A172 (cell line): ENCODE measurements around the gene FGF12. TPM values are rescaled to one million over a fixed set of nuclear protein-coding genes. Genes with fewer than 3 reads are reported as not detected.
A peak's percentile ranks its signal among the peaks of the same experiment; 100 is the strongest.

Experiments
- DNase-seq: peaks from one replicate; pipeline ENCODE4 v3.0.0-alpha.2; 2015; ENCODE audit warnings: low spot score
- total RNA-seq: library from RNA; depleted of rRNA; stranded (reverse); fragments of >200 nt; shearing (Covaris generic); gene quantifications from 2 replicates; pipeline ENCODE4 v1.2.3, GENCODE V29; 2014

Gene FGF12
- total RNA-seq, 1 experiment from 2014 or later, result 4.3 TPM

DNA sequence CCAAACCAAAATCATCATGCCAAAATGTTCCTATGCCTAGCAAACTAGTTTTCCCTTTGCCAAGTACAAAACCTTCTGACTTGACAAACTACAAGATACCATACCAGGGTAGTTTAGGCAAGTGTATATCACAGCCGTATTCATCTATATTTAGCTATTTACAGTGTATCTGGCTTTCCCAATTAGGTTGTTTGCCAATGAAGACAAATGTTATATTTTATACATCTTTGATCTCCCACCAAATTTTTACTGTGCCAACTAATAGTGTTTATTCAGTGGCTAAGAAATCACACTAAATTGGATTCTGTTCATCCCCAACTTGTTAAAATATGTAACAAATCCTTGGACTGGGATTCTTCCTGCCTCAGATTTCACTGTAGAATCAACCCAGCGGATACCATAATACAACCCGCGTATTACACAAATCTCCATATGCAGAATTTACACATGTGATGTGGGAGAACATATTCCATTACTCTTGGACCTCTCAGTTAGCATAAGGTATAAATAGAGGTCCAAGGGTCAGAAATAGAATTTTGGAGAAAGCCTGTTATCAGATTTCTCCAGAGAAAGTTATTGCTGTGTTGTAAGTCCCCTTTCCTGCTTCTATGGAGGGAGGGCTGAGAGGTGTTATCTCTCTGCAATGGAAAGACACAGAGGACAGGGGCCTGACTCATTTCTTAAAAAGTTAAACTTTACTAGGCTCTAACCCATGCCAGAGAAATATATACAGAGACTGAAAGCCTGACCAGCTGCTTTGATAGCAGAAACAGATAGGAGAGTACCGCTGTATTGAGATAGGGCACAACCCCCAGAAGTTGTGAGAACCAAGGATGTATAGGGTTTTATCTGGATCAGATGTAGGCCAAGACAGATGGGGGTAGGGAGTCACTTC is 467.0 kb downstream of the FGF12 start:
- DNase-seq, result no peak

DNA sequence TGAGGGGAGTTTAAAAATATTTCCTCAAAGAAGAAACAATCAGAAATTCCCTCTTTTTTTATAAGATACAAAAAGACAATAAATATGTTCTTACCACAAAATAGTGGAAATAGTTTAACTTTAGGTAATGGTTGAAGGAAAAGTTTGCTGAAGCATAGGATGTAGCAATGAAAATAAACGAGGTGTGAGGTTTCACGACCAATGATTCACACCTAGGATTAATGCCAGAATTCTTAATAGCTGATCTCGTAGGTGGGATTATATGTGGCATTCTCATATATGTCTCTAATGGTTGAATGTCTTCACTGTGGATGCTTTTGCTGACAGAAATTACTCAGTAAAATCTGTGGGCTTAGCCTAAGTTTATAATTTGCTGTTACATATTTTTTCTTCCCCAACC is 467.7 kb downstream of the FGF12 start:
- DNase-seq, result peak; percentile 29

DNA sequence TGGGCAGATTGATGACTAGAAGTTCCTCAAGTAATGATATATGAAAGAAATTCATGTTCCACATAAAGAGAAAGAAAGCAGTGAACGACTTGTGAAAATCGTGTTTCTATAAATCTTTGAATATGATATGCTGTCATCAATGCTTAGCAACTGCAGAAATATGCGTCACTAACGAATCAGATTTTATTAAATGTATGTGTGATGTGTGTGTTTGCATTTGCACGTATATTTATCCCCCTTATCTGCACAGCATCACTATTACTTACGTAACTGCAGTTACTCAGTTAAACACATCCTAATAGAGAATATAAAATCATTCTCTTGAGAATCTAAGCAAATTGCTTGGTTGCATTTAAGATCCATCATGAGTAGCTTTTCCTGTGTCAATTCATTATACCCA is 468.6 kb downstream of the FGF12 start:
- DNase-seq, result no peak

DNA sequence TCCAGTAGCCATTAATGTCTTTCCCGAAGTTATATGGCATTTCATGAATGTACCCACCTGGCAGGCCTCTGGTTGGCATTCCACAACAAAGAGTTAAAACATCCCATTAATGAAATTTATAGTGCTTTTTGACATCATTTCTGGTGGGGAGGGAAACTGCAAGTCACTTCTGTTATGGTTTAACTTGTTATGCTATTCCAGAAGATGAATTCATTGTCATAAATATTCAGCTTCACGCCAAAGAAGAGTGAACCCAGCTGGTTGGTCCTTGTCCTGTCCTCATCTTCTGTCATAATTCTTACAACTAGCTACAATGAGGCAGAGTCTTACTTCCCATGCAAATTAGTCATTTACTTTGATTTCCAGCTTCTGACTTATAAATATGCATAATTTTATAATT is 471.5 kb downstream of the FGF12 start:
- no peak for DNase-seq

DNA sequence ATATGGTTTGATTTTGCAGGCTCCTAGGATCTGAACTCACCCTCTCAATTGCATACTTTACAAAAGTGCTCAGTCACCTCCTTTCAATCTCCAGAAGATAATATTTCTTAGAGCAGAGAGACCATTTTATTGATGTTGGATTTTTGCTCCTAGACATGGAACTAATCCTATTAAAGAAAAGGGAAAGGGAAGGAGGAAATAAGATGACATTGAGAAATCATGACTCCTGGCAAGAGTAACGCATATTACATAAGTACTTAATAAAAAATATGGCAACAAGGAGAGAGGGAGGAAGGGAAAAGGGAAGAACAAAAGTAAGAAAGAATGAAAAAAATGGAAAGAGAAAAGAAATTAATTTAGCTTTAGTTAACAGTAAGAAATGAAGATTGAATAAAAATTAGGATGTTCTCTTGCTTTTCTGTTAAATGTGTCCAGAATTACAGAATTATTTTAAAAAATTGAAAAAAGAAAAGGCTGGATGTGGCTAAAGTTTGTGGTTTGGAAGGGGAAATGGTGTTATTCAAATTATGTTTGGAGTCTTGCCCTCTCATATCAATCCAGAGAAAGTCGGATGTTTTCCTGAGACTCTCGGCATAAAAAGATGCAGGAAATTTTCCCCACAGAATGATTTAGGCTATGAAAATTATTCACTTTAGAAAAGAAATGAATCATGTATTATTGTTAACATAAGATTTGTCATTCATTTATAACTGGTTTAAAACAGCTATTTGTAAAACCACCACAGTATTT is 474.0 kb downstream of the FGF12 start:
- no peak for DNase-seq

DNA sequence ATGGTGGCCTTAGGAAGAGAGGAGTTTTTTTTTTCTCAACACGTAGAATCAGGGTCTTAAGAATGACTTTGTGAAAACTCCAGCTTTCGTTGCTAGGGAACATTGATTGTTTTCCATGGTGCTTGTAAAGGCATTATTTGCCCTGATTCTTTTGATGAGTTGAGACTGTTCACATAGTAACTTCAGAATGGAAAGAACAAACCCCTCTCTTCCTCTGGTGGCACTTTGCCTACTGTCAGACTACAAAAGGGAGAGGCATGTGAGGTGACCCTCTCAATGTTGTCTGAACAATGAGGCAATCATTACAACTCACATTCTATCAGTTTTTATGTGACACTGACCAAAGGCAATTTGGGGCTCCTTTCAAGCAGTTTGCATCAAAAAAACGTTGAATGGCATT is 477.8 kb downstream of the FGF12 start:
- no peak for DNase-seq

DNA sequence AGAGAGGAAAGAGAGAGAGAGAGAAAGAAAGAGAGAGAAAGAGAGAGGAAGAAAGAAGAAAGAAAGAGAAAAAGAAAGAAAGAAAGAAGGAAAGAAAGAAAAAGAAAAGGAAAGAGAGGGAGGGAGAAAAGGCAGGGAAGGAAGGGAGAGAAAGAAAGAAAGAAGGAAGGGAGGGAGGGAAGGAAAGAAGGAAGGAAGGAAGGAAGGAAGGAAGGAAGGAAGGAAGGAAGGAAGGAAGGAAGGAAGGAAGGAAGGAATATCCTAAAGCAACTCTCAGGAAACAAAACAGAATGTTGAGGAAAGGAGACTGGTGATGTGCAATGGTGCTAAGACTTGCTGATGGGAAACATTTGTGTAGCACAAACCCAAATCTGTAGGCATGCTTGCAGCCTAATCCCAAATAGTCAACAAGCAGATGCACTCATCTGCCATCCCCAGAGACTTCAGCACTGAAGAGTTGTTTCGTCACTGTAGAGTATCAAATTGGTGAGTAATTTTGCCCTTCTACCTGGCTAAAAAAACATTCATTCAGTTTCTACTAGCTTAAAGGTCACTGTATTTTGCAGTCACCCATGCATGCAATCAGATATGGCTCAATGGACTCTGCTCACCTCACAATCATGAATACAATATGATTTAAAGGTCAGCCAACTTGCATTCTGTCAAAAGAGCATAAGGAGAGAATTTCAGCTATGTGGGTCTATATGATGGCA is 480.3 kb downstream of the FGF12 start:
- DNase-seq, result no peak

DNA sequence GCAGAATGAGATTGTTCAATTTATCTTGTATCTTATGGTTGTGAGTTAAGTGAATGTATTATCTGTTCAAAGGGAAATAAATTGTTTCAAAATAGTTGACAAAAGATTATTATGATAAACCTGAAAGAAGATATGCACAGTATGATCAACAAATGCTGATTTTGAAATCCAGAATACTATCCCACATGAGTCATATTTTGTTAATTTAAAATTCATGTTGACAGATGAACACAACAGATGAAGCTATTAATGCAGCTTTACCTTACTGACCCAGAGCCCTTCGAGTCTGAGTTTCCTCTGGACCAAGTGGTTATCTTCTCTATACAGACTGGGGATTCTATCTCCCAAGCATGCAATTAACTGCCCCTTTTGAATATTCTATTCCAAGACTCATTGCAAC is 482.8 kb downstream of the FGF12 start:
- DNase-seq, result no peak

DNA sequence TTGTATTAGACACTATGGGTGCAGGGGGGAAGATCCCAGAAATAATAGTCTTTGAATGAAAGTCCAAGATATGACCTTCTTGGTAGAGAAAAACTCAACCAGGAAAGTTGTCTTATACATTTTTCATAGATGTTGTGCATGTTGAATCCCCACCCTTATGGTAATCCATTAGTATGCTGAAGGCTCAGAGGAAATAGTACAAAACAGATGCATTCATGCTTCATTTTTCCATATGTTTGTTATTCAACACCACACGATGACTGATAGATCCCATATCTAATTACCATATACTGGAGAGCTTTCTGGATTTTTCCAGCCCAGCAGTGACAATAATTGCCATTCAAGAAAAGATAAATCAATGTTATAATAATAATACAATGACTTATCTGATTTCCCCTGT is 487.4 kb downstream of the FGF12 start:
- no peak for DNase-seq

DNA sequence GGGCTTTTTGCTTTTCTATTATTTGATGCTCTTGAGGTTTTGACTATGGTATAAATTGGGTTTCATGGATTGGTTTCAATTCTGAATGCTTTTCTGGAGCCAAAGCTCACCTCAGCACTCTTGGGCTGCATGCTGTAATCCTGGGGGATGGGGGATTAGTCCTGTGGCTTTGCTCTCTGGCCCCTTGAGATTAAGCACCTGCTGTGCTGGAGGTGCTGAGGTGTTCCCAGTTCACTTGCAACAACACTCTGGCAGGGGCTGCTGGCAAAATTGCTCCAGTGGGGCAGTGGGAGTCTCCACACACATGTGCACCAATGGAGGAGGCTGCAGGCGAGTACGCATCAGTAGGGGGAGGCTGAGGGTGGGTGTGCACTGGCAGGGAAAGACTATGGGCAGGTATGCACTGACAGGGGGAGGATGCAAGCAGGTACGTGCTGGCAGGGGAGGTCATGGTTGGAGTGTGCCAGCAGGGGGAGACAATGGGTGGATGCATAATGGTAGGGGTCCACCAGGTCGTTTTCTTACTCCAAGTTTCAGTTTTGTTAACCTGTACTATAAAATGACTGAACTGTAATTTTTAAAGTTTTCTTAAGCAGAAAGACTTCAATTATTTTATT is 489.2 kb downstream of the FGF12 start:
- DNase-seq, result no peak

DNA sequence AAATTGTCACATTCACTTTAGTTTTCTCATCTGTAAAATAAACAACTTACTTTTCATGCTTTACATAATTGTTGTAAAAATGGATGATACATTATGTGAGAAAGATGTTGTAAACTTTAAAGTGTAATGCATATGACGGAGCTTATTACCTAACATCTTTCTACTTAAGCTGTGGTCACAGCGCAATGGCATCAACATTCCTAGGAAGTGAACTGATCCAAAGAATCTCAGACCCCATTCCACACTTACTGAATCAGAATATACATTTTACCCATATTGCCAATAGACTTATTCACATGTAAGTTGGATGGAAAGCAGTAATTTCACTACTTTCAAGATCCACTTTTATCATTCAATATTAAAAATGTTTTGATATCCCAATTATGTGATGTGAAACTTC is 497.5 kb downstream of the FGF12 start:
- DNase-seq, result no peak

DNA sequence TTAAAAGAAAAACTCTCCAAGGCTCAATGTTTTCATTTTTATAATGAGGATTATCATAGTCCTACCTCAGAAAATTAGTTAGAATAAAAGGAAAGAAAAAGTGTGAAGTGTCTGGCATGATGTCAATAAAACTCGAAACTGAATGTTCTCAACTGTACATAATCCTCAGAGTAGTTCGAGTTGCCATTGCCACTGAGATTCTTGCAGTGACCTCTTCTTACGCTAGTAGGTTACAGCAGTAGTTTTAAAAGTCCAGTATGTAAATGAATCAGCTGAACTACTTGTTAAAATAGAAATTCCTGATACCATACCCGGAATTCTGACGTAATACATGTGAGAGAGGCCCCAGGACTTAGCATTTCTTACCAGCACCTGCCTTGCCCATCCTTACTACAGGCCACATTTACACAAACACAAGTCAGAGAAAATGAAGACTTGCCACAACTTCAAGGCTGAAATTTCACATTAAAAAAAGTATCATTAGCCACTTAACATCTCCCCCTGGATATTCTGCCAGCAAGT is 502.6 kb downstream of the FGF12 start:
- DNase-seq, result no peak

DNA sequence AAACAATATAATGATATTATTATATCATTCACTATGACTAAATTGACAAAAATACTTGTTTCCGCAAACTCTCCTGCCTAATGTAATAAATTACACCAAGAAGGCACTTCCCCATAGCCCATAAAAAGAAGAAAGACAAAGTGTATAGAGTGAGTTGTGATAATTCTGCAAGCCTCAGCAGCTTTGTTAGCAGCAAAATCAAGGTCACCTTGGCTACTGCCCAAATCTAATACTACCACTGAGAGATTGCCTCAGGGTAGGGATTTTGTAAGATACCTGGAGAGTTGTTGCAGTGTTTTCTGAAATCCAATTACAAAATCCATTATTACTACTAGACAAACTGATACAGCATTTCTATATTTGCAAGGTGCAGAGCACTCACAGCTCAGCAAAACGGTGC is 503.5 kb downstream of the FGF12 start:
- no peak for DNase-seq

DNA sequence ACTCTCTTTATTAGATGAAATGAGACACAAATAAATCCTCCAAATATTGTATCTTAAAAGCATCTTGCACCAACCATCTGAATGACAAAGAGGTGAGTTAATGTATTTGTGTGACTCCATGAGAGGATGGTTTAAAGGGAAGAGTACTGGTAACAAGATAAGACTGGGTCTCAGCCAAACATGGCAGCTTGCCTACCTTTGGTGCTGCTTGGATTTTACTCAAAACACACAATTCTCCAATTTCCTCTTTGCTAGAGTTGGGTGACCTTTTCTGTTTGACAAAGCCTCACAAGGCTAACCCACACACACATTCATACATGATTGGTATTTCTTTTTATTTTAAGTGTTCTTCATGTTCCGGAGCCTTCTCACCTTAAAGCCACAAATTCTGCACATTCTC is 506.4 kb downstream of the FGF12 start:
- DNase-seq, result no peak

DNA sequence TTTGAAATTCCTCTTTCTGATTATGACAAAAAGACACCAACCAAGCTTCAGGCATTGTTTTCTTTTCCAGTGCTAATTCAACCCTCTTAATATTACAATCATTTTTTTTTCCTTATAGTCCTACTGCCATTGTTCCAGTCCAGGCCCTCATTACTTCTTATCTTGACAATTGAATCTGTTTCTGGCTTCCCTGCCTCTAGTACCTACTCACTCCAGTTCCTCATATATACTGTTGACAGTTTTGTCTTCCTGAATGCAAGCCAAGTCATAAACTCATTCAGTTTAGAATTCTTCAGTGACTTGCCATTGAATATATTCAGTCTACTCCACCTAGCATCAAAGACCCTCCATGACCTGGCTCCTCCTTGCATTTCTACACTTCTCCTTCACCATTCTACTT is 507.4 kb downstream of the FGF12 start:
- DNase-seq, result no peak

DNA sequence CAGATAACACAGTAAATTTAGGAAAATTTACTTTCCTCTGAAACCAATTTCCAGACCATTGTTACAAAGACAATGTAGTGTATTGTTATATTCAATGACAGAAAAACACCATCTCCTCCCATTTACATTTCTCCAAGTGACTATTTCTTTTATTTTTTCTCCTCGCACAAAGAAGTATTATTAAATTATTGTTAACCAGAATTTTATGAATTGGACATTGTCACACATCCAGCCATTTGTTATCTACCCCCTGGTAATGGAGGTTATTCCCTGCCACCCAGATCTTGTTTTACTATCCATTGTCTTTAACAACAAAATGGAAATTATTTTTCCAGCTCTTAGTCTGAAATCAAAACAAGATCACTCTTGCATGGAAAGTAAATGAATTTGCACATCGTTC is 511.3 kb downstream of the FGF12 start:
- no peak for DNase-seq

DNA sequence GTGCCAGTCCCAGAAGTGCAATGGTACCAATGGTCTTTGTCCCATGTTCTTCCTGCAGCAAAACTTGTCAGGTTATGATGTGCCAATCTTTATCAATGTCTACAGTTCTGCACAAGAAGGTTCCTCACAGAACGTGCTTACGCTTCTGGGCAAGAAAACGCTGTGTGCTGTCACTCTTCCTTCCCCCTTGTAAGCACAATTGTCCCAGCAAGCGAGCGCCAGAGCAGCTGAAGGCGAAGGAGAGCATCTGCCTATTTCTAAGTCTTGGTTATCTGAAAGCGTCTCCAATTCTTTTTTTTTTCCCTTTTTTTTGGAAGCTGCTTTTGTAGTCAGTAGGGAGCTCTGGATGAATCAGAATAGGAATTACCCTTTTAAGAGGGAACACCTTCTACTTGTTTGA is 514.4 kb downstream of the FGF12 start:
- no peak for DNase-seq

DNA sequence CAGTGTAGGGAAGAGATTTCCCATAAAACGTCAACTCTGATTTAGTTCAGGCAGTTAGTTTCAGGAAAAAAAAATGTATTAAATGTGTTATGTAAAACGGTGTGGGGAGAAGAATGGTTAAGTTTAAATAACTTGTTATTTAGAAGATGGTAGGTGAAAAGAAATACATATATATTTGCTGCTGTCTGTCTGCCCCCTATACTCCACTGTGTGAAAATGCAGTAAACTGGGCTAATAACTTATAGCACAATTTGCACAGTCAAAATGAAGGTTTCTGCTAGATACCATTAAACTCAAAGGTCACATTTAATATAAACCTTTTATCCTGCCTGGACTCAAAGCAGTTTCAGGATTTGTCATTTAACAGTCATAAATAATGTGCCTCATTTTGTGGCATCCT is 515.0 kb downstream of the FGF12 start:
- no peak for DNase-seq

DNA sequence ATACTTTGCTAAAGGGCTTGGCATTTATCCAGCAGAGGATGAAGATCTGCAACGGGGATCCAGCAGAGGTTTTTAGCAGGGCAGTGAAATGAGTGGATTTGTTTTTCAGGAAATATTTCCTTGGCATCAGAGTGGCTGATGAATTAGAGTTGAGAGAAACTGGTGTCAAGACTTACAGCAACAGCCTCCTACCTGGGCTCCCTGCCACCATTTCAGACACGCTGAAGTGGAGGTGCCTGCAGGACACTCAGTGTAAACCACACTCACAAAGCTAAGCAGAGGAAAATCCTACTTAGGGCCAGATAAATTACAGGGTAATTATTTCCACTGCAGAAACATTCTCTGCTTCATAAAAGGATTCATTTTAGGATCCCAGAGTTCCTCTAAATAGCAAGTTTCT is 519.7 kb downstream of the FGF12 start:
- DNase-seq, result peak; percentile 6

DNA sequence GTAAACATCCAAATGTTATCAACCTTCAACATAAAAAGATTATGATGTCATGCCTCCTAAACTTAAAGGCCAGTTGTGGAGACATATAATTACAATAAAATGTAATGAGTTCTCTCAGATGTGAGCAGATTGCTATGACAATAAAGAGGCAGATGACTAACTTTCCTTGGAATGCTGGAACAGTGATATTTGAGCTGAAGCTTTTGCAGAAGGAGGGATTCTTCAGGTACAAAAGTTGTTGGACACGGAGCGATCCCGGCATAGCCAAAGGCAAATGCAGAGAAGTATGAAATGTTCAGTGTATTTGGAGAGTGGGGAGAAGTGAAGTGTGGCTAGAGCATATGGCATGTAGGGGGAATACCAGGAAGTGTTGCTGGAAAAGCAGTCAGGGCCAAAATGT is 520.1 kb downstream of the FGF12 start:
- peak; percentile 31 for DNase-seq

DNA sequence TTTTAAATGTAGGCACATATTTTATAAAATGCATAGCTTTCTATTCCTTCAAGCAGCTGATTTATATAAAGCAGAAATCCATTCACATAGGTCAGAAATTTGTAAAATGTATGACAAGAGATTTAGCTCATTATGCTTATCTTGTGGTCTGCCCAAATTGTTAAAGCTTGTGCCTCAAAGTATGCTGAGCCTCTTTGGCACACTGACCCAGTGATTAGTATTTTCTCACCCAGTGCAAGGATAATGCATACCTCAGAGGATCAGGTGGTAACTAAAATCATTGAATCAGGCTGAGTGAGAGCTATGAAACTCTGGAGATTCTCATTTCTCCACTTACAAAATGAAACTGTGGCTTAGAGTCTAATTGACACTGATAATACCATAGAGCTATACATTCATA is 533.3 kb downstream of the FGF12 start:
- DNase-seq, result no peak
